Suprapubic skin (tissue), 4 donors: ENCODE data around the gene OSBPL3. TPM values are rescaled to one million over a fixed set of nuclear protein-coding genes. Genes with fewer than 3 reads are reported as not detected.

Source experiments
- DNase-seq, 2 donors: peaks; one replicate each; pipeline ENCODE4 v3.0.0-alpha.2; 2019; ENCODE audit warnings: low spot score in 2 of 2
- H3K27ac ChIP-seq: fragments of 200-600 bp; sonication (generic); one replicate; pipeline ENCODE4 v1.5.1; 2019
- H3K27me3 ChIP-seq: fragments of 200-600 bp; sonication (generic); one replicate; pipeline ENCODE4 v1.5.1; 2019
- H3K36me3 ChIP-seq: fragments of 200-600 bp; sonication (generic); one replicate; pipeline ENCODE4 v1.5.1; 2019
- H3K4me1 ChIP-seq: fragments of 200-600 bp; sonication (generic); one replicate; pipeline ENCODE4 v1.5.1; 2019
- H3K4me3 ChIP-seq: fragments of 200-600 bp; sonication (generic); one replicate; pipeline ENCODE4 v1.5.1; 2019; ENCODE audit warnings: mild to moderate bottlenecking
- H3K9me3 ChIP-seq: fragments of 200-600 bp; sonication (generic); one replicate; pipeline ENCODE4 v1.5.1; 2019
- CTCF ChIP-seq, 2 donors: fragments of 200-600 bp in 1 of 2; fragments of 450-650 bp in 1 of 2; sonication (generic) in 1 of 2; IDR thresholded peaks; one replicate each; pipeline ENCODE4 v1.5.1; 2016 to 2019; ENCODE audit warnings: antibody characterized with exemption in 2 of 2, mild to moderate bottlenecking in 1 of 2, moderate library complexity in 1 of 2
- EP300 ChIP-seq: sonication (generic); formaldehyde crosslinking; IDR thresholded peaks from one replicate; pipeline ENCODE4 v1.6.1; 2017; ENCODE audit warnings: antibody characterized with exemption
- POLR2A ChIP-seq, 2 donors: fragments of 450-650 bp; IDR thresholded peaks; one replicate each; pipeline ENCODE4 v1.6.1; 2017; ENCODE audit warnings: antibody characterized with exemption in 2 of 2, mild to moderate bottlenecking in 2 of 2, moderate library complexity in 2 of 2
- POLR2AphosphoS5 ChIP-seq, 3 donors: sonication (generic); formaldehyde crosslinking; IDR thresholded peaks; one replicate each; pipeline ENCODE4 v1.6.1; 2017; ENCODE audit warnings: antibody characterized with exemption in 3 of 3
- WGBS: methylation state at CpG from one replicate; pipeline ENCODE4 v1.1.5; 2018; 5-methylcytosine and 5-hydroxymethylcytosine counted together
- total RNA-seq, 4 donors: library from RNA; depleted of rRNA; stranded (reverse); fragments of >200 nt; gene quantifications; one replicate each; pipeline ENCODE4 v1.1.0, GENCODE V29; 2016

Gene OSBPL3
- total RNA-seq, 4 donors from 2014 or later: 22.0 to 49.0 (median 27.3) TPM

DNA sequence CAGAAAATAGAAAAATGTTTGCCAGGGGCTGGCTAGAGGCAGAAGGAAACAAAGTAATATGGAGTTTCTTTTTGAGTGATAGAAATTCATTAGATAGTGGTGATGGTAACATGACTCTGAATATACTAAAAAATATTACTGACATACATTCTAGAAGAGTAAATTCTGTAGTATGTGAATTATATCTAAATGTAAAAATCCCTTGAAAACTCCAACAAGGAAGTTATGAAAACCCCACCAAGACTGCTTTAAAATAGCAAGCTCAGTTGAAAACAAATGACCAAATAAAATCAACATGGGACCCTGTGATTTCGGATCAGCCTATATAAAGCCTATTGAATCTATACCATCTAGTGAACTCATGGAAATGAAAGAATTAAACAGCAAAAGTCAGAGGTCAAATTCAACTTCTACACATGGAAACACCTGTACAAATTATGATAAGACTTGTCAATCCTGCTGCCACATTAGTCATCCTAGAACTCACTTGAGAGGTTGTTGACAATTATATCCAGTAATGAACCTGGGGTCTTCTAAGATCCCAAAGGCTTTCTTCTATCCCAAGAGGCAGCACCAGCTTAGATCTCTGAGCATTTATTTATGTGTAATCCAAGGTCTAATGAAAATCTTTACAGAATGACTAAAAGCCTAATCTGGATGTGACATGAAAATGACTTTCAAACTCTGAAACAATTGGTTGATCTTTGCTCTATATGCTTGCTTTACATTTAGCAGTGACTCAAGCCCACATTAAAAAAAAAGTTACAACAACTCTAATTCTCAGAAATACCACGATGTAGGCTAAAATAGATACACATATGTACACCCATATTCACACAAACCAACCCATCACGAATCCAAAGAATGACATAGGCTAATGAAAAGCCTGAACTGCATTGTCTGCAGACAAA, 59.3 kb downstream of the OSBPL3 start:
- DNase-seq: no peak
- Histone ChIP-seq H3K27me3 (no peaks in the 10 kb centered on the region), H3K27ac (no peak overlapping the region), H3K4me1 (peaks cover 13% of the 10 kb centered on the region), H3K9me3 (no peaks in the 10 kb centered on the region), H3K4me3 (no peak overlapping the region), H3K36me3 (no peaks in the 10 kb centered on the region)
- 54% methylated on average over 3 of the region's 3 CpGs for WGBS
- TF ChIP-seq POLR2A (IDR thresholded peaks at IDR 0.05) (no peak), POLR2AphosphoS5 (IDR thresholded peaks at IDR 0.05) (no peak), EP300 (no peak), CTCF (IDR thresholded peaks at IDR 0.05) (no peak)

GRCh38 chr7:24917510-24918239, 62.3 kb downstream of the OSBPL3 start:
- 66% methylated on average over 3 of the region's 3 CpGs for WGBS
- peaks cover 13% of the 10 kb centered on the region for H3K4me1 ChIP-seq
- H3K9me3 ChIP-seq: no peaks in the 10 kb centered on the region
- no peak overlapping the region for H3K4me3 ChIP-seq
- no peak for DNase-seq
- no peak overlapping the region for H3K27ac ChIP-seq
- no peaks in the 10 kb centered on the region for H3K27me3 ChIP-seq
- no peak for TF ChIP-seq CTCF (IDR thresholded peaks at IDR 0.05)
- TF ChIP-seq POLR2AphosphoS5 (IDR thresholded peaks at IDR 0.05): no peak
- TF ChIP-seq POLR2A (IDR thresholded peaks at IDR 0.05): no peak
- no peak for TF ChIP-seq EP300
- no peaks in the 10 kb centered on the region for H3K36me3 ChIP-seq

- no peak overlapping the region for H3K4me3 ChIP-seq
- no peak overlapping the region for H3K27ac ChIP-seq
- peaks cover 12% of the 10 kb centered on the region for H3K4me1 ChIP-seq
- 68% methylated on average over 4 of the region's 4 CpGs for WGBS
- DNase-seq: no peak
- H3K27me3 ChIP-seq: no peaks in the 10 kb centered on the region
- no peaks in the 10 kb centered on the region for H3K36me3 ChIP-seq
- H3K9me3 ChIP-seq: no peaks in the 10 kb centered on the region
- TF ChIP-seq POLR2A (IDR thresholded peaks at IDR 0.05) (no peak), EP300 (no peak), POLR2AphosphoS5 (IDR thresholded peaks at IDR 0.05) (no peak), CTCF (IDR thresholded peaks at IDR 0.05) (no peak)
Observed at GRCh38 chr7:24916463-24917040, 63.4 kb downstream of the OSBPL3 start.

DNA sequence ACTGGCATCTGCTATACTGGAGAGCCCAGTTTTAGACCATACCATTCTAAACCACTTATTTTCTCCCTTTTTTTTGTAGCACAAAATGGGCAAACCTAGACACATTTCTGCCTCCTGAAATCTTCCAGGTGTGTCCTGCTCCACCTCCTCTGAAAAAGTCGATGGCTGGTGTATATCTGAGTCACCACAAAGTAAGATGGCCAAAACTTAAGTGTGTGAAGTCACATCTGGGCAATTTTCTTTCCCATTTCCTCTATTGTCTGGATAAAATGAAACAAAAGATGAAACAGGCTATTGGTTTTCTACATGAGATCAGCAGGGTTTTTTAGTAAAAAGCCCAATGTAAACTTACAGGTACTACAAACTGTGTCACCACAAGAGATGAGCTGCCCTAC, 65.5 kb downstream of the OSBPL3 start:
- Histone ChIP-seq H3K27me3 (no peaks in the 10 kb centered on the region), H3K36me3 (no peaks in the 10 kb centered on the region), H3K27ac (no peak overlapping the region), H3K9me3 (no peaks in the 10 kb centered on the region), H3K4me3 (no peak overlapping the region), H3K4me1 (peaks cover 3% of the 10 kb centered on the region)
- WGBS: 38% methylated on average over 1 of the region's 1 CpG
- DNase-seq: no peak
- no peak for TF ChIP-seq POLR2AphosphoS5 (IDR thresholded peaks at IDR 0.05)
- no peak for TF ChIP-seq CTCF (IDR thresholded peaks at IDR 0.05)
- no peak for TF ChIP-seq POLR2A (IDR thresholded peaks at IDR 0.05)
- no peak for TF ChIP-seq EP300
